Esophagus squamous epithelium (tissue), 4 donors: Measurements from ENCODE around the gene CDH13.

ENCODE experiments used
- POLR2A ChIP-seq, 4 donors: fragments of 450-650 bp; IDR thresholded peaks; one replicate each; pipeline ENCODE4 v1.6.1; 2017; ENCODE audit warnings: antibody characterized with exemption in 4 of 4, mild to moderate bottlenecking in 4 of 4, moderate library complexity in 3 of 4
- TF ChIP-seq, protein P1 (sequence below), 6 experiments: fragments of 450-650 bp in 4 of 6; fragments of 200-600 bp in 2 of 6; sonication (generic) in 2 of 6; IDR thresholded peaks; one replicate each; pipeline ENCODE4 v1.5.1; 2016 to 2019; ENCODE audit warnings: antibody characterized with exemption in 6 of 6, mild to moderate bottlenecking in 4 of 6, moderate library complexity in 4 of 6

DNA sequence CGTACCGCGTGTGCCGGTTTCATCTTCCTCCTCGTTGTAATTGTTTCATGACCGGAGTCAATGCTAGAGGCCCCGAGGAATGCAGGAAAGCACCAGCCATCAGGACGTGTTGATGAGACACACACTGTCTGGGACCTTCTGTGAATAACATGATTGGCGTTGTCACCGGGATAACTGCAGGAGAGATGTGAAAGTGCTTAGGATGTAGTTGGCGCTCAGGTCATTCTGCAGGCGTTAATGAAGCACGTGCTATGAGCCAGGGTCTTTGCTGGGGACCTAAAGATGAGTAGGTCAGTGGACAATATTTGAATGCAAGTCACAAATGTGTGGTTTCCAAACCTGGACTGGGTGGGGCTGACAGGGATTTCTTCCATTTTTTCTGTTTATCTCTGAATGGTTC is 999.4 kb downstream of the CDH13 start:
- TF ChIP-seq, protein P1, sequence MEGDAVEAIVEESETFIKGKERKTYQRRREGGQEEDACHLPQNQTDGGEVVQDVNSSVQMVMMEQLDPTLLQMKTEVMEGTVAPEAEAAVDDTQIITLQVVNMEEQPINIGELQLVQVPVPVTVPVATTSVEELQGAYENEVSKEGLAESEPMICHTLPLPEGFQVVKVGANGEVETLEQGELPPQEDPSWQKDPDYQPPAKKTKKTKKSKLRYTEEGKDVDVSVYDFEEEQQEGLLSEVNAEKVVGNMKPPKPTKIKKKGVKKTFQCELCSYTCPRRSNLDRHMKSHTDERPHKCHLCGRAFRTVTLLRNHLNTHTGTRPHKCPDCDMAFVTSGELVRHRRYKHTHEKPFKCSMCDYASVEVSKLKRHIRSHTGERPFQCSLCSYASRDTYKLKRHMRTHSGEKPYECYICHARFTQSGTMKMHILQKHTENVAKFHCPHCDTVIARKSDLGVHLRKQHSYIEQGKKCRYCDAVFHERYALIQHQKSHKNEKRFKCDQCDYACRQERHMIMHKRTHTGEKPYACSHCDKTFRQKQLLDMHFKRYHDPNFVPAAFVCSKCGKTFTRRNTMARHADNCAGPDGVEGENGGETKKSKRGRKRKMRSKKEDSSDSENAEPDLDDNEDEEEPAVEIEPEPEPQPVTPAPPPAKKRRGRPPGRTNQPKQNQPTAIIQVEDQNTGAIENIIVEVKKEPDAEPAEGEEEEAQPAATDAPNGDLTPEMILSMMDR (IDR thresholded peaks at IDR 0.05) = no peak
- no peak for TF ChIP-seq POLR2A (IDR thresholded peaks at IDR 0.05)
